NCI-H128 (cell line): ENCODE measurements around the gene GALNT15.

Source experiments
- DNase-seq: peaks from one replicate; lab custom pipeline; 2025; ENCODE audit not compliant: unreplicated experiment; lab: John Stamatoyannopoulos, UW

Gene GALNT15

DNA sequence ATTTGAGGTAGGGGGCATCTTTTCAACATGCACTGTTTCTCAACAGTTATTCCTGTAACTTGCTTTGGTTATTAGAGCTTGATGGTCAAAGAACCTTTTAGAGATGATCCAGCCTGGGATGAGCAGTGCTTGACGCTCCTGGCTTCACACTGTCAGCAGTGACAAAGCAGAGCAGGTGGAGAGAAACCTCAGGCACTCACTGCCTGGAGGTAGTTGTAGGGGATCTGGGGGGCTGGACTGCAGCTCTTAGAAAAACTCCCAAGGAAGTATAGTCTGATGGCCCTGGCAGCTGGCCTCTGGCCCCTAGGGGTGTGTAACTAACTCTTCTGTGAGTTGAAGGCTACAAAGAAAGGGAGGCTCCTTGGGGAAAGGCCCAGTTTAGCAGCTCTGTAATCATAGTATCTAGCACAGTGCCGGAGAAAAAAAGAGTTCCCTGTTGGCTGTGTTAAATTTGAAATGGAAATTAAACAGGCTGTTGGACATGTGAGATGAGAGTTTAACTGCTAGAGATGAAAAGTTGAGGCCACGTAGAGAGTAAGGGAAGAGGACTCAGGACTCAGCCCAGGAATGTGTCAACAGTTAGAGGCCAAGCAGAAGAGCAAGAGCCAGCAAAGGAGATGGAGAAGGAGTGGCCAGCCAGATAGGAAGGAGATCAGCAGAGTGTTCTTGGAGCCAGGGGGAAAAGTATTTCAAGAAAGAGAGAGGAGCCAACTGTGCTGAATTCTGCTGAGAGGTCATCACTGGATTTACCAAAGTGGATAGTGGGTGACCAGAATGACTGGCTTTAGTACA, 104.7 kb downstream of the GALNT15 start:
- no peak for DNase-seq

DNA sequence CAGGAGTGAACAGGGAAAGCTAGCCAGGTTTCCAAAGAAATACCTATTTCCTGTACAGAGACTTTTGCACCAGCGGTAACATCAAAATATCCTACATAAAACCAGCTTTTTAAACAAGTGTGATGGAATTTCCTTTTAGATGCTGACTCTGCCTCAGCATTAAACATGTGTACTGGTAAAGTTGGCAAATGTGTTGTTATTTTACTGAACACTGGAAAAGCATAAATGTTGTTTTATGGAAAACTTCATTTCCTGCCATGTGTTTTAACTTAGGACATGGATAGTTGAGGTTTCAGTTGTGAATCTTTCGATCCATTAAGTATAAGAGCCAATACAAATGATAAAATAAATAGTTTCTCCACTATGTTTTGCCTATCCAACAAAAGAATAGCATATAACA, 106.2 kb downstream of the GALNT15 start:
- DNase-seq, result no peak
